HUES48 (cell line): ENCODE data around the gene STOX2.
A peak's percentile ranks its signal among the peaks of the same experiment; 100 is the strongest.

Experiments
- H3K27ac ChIP-seq: one replicate; pipeline ENCODE4 v1.7.0; 2013; ENCODE audit warnings: low read depth, low read length, inconsistent platforms
- H3K27me3 ChIP-seq: 2 replicates; pipeline ENCODE4 v1.6.1; 2013; ENCODE audit warnings: mild to moderate bottlenecking, low read length; ENCODE audit not compliant: control insufficient read depth, insufficient read depth
- H3K36me3 ChIP-seq: 2 replicates; pipeline ENCODE4 v1.6.1; 2013; ENCODE audit warnings: low read length; ENCODE audit not compliant: control insufficient read depth, insufficient read depth
- H3K4me1 ChIP-seq: 2 replicates; pipeline ENCODE4 v1.6.1; 2013; ENCODE audit warnings: mild to moderate bottlenecking, low read length; ENCODE audit not compliant: control insufficient read depth, insufficient read depth
- H3K4me3 ChIP-seq: 2 replicates; pipeline ENCODE4 v1.5.1; 2013; ENCODE audit warnings: mild to moderate bottlenecking, low read depth, low read length
- H3K9ac ChIP-seq: 2 replicates; pipeline ENCODE4 v1.6.1; 2013; ENCODE audit warnings: mild to moderate bottlenecking, low read depth, low read length, moderate library complexity
- H3K9me3 ChIP-seq: 2 replicates; pipeline ENCODE4 v1.6.1; 2013; ENCODE audit warnings: low read length; ENCODE audit not compliant: control insufficient read depth, insufficient read depth

STOX2 gene

GRCh38 chr4:183915976-183916375 is 10.9 kb downstream of the STOX2 start:
- Histone ChIP-seq H3K4me1 (peaks cover 8% of the 10 kb centered on the region), H3K27ac (no peak overlapping the region), H3K27me3 (no peaks in the 10 kb centered on the region), H3K9me3 (no peaks in the 10 kb centered on the region), H3K4me3 (no peak overlapping the region), H3K36me3 (no peaks in the 10 kb centered on the region), H3K9ac (no peak overlapping the region)

- no peak overlapping the region for H3K27ac ChIP-seq
- H3K36me3 ChIP-seq = no peaks in the 10 kb centered on the region
- no peaks in the 10 kb centered on the region for H3K27me3 ChIP-seq
- H3K4me1 ChIP-seq = peaks cover 8% of the 10 kb centered on the region
- no peak overlapping the region for H3K4me3 ChIP-seq
- H3K9ac ChIP-seq = no peak overlapping the region
- H3K9me3 ChIP-seq = no peaks in the 10 kb centered on the region
Observed at GRCh38 chr4:183918696-183919095, 13.6 kb downstream of the STOX2 start.

- no peak overlapping the region for H3K4me3 ChIP-seq
- H3K9ac ChIP-seq = no peak overlapping the region
- H3K27ac ChIP-seq = no peak overlapping the region
- no peaks in the 10 kb centered on the region for H3K36me3 ChIP-seq
- H3K9me3 ChIP-seq = no peaks in the 10 kb centered on the region
- peaks cover 8% of the 10 kb centered on the region for H3K4me1 ChIP-seq
- H3K27me3 ChIP-seq = no peaks in the 10 kb centered on the region
Observed at GRCh38 chr4:183919141-183919540, 14.0 kb downstream of the STOX2 start.

- Histone ChIP-seq H3K9ac (no peak overlapping the region), H3K27me3 (no peaks in the 10 kb centered on the region), H3K9me3 (no peaks in the 10 kb centered on the region), H3K27ac (peak overlapping the region; percentile 66), H3K36me3 (no peaks in the 10 kb centered on the region), H3K4me3 (no peak overlapping the region), H3K4me1 (peaks cover 8% of the 10 kb centered on the region)
Observed at GRCh38 chr4:183920512-183920911, 15.4 kb downstream of the STOX2 start.

- Histone ChIP-seq H3K9me3 (no peaks in the 10 kb centered on the region), H3K9ac (no peak overlapping the region), H3K27me3 (no peaks in the 10 kb centered on the region), H3K4me1 (peaks cover 8% of the 10 kb centered on the region), H3K36me3 (no peaks in the 10 kb centered on the region), H3K27ac (no peak overlapping the region), H3K4me3 (no peak overlapping the region)
Observed at GRCh38 chr4:183921335-183921734, 16.2 kb downstream of the STOX2 start.

- H3K9ac ChIP-seq = no peak overlapping the region
- no peak overlapping the region for H3K4me3 ChIP-seq
- H3K27me3 ChIP-seq = no peaks in the 10 kb centered on the region
- no peak overlapping the region for H3K27ac ChIP-seq
- no peaks in the 10 kb centered on the region for H3K9me3 ChIP-seq
- no peaks in the 10 kb centered on the region for H3K36me3 ChIP-seq
- peaks cover 8% of the 10 kb centered on the region for H3K4me1 ChIP-seq
Observed at GRCh38 chr4:183924362-183925044, 19.4 kb downstream of the STOX2 start.

- H3K27me3 ChIP-seq = no peaks in the 10 kb centered on the region
- H3K9me3 ChIP-seq = no peaks in the 10 kb centered on the region
- H3K4me3 ChIP-seq = no peak overlapping the region
- H3K27ac ChIP-seq = no peak overlapping the region
- no peak overlapping the region for H3K9ac ChIP-seq
- no peaks in the 10 kb centered on the region for H3K4me1 ChIP-seq
- no peaks in the 10 kb centered on the region for H3K36me3 ChIP-seq
Observed at GRCh38 chr4:183926950-183927349, 21.8 kb downstream of the STOX2 start.

- Histone ChIP-seq H3K27ac (no peak overlapping the region), H3K4me3 (no peak overlapping the region), H3K9me3 (no peaks in the 10 kb centered on the region), H3K9ac (no peak overlapping the region), H3K27me3 (no peaks in the 10 kb centered on the region), H3K36me3 (no peaks in the 10 kb centered on the region), H3K4me1 (peaks cover 40% of the 10 kb centered on the region)
Observed at GRCh38 chr4:183932576-183932975, 27.5 kb downstream of the STOX2 start.

- H3K4me3 ChIP-seq = no peak overlapping the region
- no peak overlapping the region for H3K9ac ChIP-seq
Observed at GRCh38 chr4:183934761-183935160, 29.7 kb downstream of the STOX2 start.

GRCh38 chr4:183935355-183936005 is 30.4 kb downstream of the STOX2 start:
- Histone ChIP-seq H3K4me1 (peaks cover 40% of the 10 kb centered on the region), H3K27ac (peak overlapping the region; percentile 84), H3K27me3 (no peaks in the 10 kb centered on the region), H3K9me3 (no peaks in the 10 kb centered on the region), H3K4me3 (0 out of 2 replicates have a peak overlapping the region, but pooled peaks have one; percentile 3), H3K36me3 (no peaks in the 10 kb centered on the region), H3K9ac (no peak overlapping the region)

More at GRCh38 chr4:183934761-183935160, 29.7 kb downstream of the STOX2 start:
- peaks cover 40% of the 10 kb centered on the region for H3K4me1 ChIP-seq
- H3K36me3 ChIP-seq = no peaks in the 10 kb centered on the region
- peak overlapping the region; percentile 84 for H3K27ac ChIP-seq
- no peaks in the 10 kb centered on the region for H3K27me3 ChIP-seq
- no peaks in the 10 kb centered on the region for H3K9me3 ChIP-seq

- Histone ChIP-seq H3K4me3 (0 out of 2 replicates have a peak overlapping the region, but pooled peaks have one; percentile 3), H3K4me1 (peaks cover 40% of the 10 kb centered on the region), H3K27me3 (no peaks in the 10 kb centered on the region), H3K36me3 (no peaks in the 10 kb centered on the region), H3K9ac (no peak overlapping the region), H3K27ac (peak overlapping the region; percentile 84), H3K9me3 (no peaks in the 10 kb centered on the region)
Observed at GRCh38 chr4:183936047-183936446, 30.9 kb downstream of the STOX2 start.
